Measurements from ENCODE around the gene NUMB. TPM values are rescaled to one million over a fixed set of nuclear protein-coding genes. Genes with fewer than 3 reads are reported as not detected.

Gene NUMB
- total RNA-seq, 1 experiment from 2014 or later = 46.5 TPM

GRCh38 chr14:73476451-73476931 lies 18.1 kb upstream of the NUMB start:
- Histone ChIP-seq H4K5ac (ENCODE audit: insufficient read length, low read depth, low read length) (no peak overlapping the region), H2BK20ac (ENCODE audit: low read depth, low read length, poor library complexity, severe bottlenecking) (no peak overlapping the region), H4K8ac (replicated peaks; ENCODE audit: insufficient read length, low read depth, low read length) (no peak overlapping the region), H3K27me3 (ENCODE audit: insufficient read depth, low read length) (no peaks in the 10 kb centered on the region), H3K9me3 (ENCODE audit: control insufficient read depth, low read depth, low read length) (no peaks in the 10 kb centered on the region), H3K27ac (ENCODE audit: insufficient read length, low read depth, low read length) (no peak overlapping the region), H2BK12ac (ENCODE audit: insufficient read length, low read depth, low read length) (no peak overlapping the region), H3K23ac (ENCODE audit: insufficient read length, low read depth, low read length) (no peak overlapping the region), H2AK5ac (ENCODE audit: insufficient read length, low read length) (no peak overlapping the region), H2BK5ac (ENCODE audit: insufficient read length, low read length) (no peak overlapping the region), H3K79me2 (ENCODE audit: insufficient read depth, low read length) (no peaks in the 10 kb centered on the region), H4K20me1 (ENCODE audit: control insufficient read depth, insufficient read depth, insufficient read length) (no peaks in the 10 kb centered on the region), H3K4ac (ENCODE audit: low read depth, low read length) (no peak overlapping the region), H2BK15ac (ENCODE audit: low read depth, low read length) (no peak overlapping the region), H3K9ac (ENCODE audit: extremely low read depth, insufficient read length, low read length) (no peak overlapping the region), H3K4me1 (ENCODE audit: insufficient read depth, low read length) (no peaks in the 10 kb centered on the region), H3K56ac (ENCODE audit: insufficient read length, low read depth, low read length) (no peak overlapping the region), H3K4me2 (ENCODE audit: insufficient read depth, insufficient read length, low read length) (no peak overlapping the region), H3K79me1 (ENCODE audit: insufficient read depth, low read depth, low read length, poor library complexity, severe bottlenecking) (no peaks in the 10 kb centered on the region), H3K23me2 (ENCODE audit: insufficient read length, low read depth, low read length, poor library complexity, severe bottlenecking) (no peaks in the 10 kb centered on the region), H3K14ac (ENCODE audit: insufficient read depth, low read length) (no peak overlapping the region), H3T11ph (ENCODE audit: low read length) (no peak overlapping the region), H2BK120ac (ENCODE audit: low read depth, low read length, poor library complexity, severe bottlenecking) (no peak overlapping the region), H4K91ac (ENCODE audit: insufficient read length, low read depth, low read length) (no peak overlapping the region), H3K18ac (ENCODE audit: insufficient read length, low read depth, low read length) (no peak overlapping the region), H2AFZ (ENCODE audit: low read length) (no peak overlapping the region)
- peaks cover 2 to 9% of the 10 kb centered on the region in 2 experiments; a peak in 3 of 4 replicates for H3K4me1 Mint-ChIP-seq
- no CpG with 5 or more reads among the region's 3 CpGs for WGBS (ENCODE audit: extremely low coverage, insufficient read length, low lambda C conversion rate)
- DNase-seq = no peak
- H3K4me3 Mint-ChIP-seq = no peak overlapping the region
- no peaks in the 10 kb centered on the region; a peak in 1 of 5 replicates for H3K9me3 Mint-ChIP-seq
- TF ChIP-seq CTCF (conservative IDR thresholded peaks at IDR 0.05) = no peak
- H3K27ac Mint-ChIP-seq = peak overlapping the region in 1 of 3 experiments; percentile 6; a peak in 1 of 7 replicates
- no peaks in the 10 kb centered on the region for H3K36me3 Mint-ChIP-seq (ENCODE audit: insufficient read depth in 1 of 3, low read depth in 3 of 3)
- no peaks in the 10 kb centered on the region for H3K27me3 Mint-ChIP-seq (ENCODE audit: low read depth)
